SK-N-MC (cell line): ENCODE results near the gene PPP1R3G.

Experiments used
- DNase-seq: peaks from one replicate; pipeline ENCODE4 v3.0.0-alpha.2; 2011; ENCODE audit warnings: low read depth, low spot score
- H3K27ac ChIP-seq: fragments of 200-600 bp; sonication (generic); 2 replicates; pipeline ENCODE4 v1.5.1; 2016; ENCODE audit warnings: mixed run types
- H3K36me3 ChIP-seq: fragments of 200-600 bp; sonication (generic); 2 replicates; pipeline ENCODE4 v1.6.1; 2017; ENCODE audit warnings: antibody characterized with exemption, low read length, mixed read lengths; ENCODE audit not compliant: insufficient read depth
- H3K4me3 ChIP-seq: fragments of 200-600 bp; sonication (generic); 2 replicates; pipeline ENCODE4 v1.5.1; 2016
- H3K9ac ChIP-seq: fragments of 200-600 bp; sonication (generic); 2 replicates; pipeline ENCODE4 v1.8.0; 2017; ENCODE audit warnings: mixed run types, mixed read lengths; ENCODE audit not compliant: insufficient read length
- H3K9me3 ChIP-seq: fragments of 200-600 bp; sonication (generic); 2 replicates; pipeline ENCODE4 v1.6.1; 2017; ENCODE audit warnings: low read depth, mild to moderate bottlenecking, antibody characterized with exemption, low read length, moderate library complexity, mixed read lengths
- EZH2 ChIP-seq: fragments of 200-600 bp; sonication (generic); IDR thresholded peaks from one replicate; pipeline ENCODE4 v1.6.1; 2017; ENCODE audit warnings: antibody characterized with exemption
- FOXP2 ChIP-seq: optimal IDR thresholded peaks from 2 replicates; pipeline ENCODE3; 2011; ENCODE audit warnings: mild to moderate bottlenecking, moderate library complexity; ENCODE audit not compliant: insufficient read depth; ENCODE audit errors: extremely low read length, control extremely low read depth
- POLR2AphosphoS5 ChIP-seq: IDR thresholded peaks from 2 replicates; pipeline ENCODE4 v1.6.1; 2012; ENCODE audit warnings: mild to moderate bottlenecking, low read depth, low read length, borderline replicate concordance

PPP1R3G gene

DNA sequence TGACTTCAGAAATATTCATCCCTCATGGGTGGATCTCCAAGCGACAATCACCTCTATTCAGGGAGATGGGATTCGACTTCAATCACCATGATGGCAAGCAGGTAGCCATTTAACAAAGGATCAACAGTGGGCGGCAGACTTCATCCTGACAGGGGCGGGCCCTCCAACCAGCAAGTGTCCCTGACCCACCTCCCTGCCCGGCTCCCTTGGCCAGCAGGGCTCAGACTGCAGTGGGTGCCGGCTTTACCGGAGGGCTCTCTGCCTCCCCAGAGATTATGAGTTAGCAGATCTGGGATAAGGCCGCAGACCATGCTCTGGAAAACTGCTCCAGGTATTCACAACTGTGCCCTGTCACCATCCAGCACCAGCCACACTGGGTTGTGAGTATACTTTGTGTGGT, 39.4 kb downstream of the PPP1R3G start:
- H3K27ac ChIP-seq: no peak overlapping the region
- no peak for TF ChIP-seq FOXP2
- no peak for TF ChIP-seq EZH2
- TF ChIP-seq POLR2AphosphoS5: no peak
- H3K36me3 ChIP-seq: no peaks in the 10 kb centered on the region
- no peaks in the 10 kb centered on the region for H3K9me3 ChIP-seq
- DNase-seq: no peak
- no peak overlapping the region for H3K4me3 ChIP-seq
- no peak overlapping the region for H3K9ac ChIP-seq

DNA sequence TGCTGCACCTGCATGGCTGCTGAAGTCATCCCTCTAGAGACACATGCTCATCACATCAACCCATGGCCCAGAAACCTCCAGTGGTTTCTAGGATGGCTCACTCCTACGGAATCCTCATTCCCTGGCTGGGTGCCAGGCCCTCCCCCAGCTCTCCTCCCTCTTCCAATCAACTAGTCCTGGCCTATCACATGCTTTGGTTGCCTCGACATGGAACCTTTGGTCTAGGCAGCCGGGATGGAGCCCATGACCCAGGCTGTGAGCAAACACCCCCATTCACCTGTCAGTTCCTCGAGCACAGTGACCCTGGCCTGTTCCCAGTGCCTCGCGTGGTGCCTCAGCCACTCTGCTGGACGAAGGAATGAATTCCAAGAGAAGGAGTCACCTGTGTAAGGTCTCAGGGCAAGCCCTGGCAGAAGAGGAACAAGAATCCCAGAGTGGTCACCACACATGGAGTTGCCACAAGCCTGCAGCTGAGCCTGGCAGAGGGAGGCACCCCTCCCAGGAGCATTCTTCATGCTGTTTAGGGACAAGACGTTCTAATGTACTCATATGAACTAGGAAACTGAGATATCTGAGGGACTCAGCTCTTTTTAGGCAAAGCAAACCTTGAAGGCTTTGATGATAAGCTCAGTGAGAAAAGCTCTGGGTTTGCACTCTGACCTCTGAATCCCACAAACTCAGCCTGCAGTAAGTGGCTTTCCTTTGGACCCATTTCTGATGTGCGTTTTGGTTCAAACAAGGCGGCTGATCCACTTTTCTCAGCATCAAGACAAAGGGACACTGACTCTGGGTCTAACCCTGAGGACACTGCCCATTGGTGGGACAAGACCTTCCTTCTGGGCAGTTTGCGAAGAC, 40.2 kb downstream of the PPP1R3G start:
- H3K9ac ChIP-seq: no peak overlapping the region
- no peak for TF ChIP-seq FOXP2
- TF ChIP-seq POLR2AphosphoS5: no peak
- TF ChIP-seq EZH2: no peak
- H3K27ac ChIP-seq: no peak overlapping the region
- no peak overlapping the region for H3K4me3 ChIP-seq
- DNase-seq: no peak
- H3K9me3 ChIP-seq: no peaks in the 10 kb centered on the region
- no peaks in the 10 kb centered on the region for H3K36me3 ChIP-seq

DNA sequence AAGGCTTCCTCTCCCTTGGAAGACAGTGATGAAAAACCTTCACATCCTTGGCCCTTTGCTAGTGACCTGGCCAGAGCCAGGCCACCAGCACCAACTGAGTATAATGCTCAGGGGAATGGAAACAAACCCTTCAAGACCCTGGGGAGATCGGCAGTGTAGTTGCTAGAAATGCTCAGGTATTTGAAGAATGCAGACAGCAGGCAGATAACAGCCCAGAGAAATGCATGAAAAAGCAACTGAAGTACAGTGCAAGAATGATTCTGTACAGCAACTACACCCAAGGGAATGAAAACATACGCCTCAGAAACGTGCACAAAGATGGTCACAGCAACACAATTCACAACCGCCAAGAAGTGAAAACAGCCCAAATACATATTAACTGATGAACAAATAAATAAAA, 41.1 kb downstream of the PPP1R3G start:
- no peaks in the 10 kb centered on the region for H3K9me3 ChIP-seq
- no peak for DNase-seq
- no peak for TF ChIP-seq FOXP2
- TF ChIP-seq POLR2AphosphoS5: no peak
- no peak for TF ChIP-seq EZH2
- H3K9ac ChIP-seq: no peak overlapping the region
- H3K27ac ChIP-seq: no peak overlapping the region
- H3K36me3 ChIP-seq: no peaks in the 10 kb centered on the region
- H3K4me3 ChIP-seq: no peak overlapping the region

DNA sequence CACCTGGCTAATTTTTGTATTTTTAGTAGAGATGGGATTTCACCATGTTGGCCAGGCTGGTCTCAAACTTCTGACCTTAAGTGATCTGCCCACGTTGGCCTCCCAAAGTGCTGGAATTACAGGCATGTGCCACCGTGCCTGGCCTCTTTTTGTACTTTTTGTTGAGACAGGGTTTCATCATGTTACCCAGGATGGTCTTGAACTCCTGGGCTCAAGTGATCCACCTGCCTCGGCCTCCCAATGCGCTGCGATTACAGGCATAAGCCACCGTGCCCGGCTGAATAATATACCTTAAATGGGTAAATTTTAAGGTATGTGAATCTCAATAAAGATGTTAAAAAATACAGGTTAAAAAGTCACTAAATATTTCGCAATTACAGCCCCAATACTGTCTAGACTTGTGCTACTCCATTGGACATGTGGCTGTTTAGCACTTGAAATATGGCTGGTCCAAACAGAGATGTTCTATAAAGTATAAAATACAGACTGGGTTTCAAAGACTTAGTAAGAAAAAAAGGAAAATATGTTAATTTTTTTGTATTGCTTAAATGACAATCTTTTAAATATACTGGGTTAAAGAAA, 42.1 kb downstream of the PPP1R3G start:
- TF ChIP-seq FOXP2: no peak
- TF ChIP-seq POLR2AphosphoS5: no peak
- TF ChIP-seq EZH2: no peak
- no peak for DNase-seq
- Histone ChIP-seq H3K4me3 (no peak overlapping the region), H3K27ac (no peak overlapping the region), H3K9ac (no peak overlapping the region), H3K36me3 (no peaks in the 10 kb centered on the region), H3K9me3 (no peaks in the 10 kb centered on the region)

DNA sequence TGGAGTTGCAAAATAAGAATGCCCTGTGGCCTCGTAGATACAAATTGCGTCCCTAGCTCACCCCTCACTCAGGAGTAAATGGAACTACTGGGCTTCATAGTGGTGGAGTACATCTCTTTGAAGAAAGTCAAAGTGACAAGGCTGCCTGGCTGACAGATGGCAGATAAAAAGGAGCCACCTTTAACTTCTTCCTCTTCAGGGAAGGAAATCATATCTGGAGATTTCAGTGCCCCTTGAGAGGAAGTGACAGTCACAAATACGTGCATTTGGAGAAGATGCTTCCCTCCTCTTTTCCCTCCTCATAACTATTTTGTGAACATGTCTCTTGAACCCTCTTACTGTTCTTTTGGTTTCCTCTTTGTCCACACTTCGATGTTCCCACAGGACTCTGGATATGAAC, 43.2 kb downstream of the PPP1R3G start:
- no peak for DNase-seq
- Histone ChIP-seq H3K36me3 (no peaks in the 10 kb centered on the region), H3K9me3 (no peaks in the 10 kb centered on the region), H3K4me3 (no peak overlapping the region), H3K27ac (no peak overlapping the region), H3K9ac (no peak overlapping the region)
- TF ChIP-seq FOXP2: no peak
- TF ChIP-seq EZH2: no peak
- TF ChIP-seq POLR2AphosphoS5: no peak

DNA sequence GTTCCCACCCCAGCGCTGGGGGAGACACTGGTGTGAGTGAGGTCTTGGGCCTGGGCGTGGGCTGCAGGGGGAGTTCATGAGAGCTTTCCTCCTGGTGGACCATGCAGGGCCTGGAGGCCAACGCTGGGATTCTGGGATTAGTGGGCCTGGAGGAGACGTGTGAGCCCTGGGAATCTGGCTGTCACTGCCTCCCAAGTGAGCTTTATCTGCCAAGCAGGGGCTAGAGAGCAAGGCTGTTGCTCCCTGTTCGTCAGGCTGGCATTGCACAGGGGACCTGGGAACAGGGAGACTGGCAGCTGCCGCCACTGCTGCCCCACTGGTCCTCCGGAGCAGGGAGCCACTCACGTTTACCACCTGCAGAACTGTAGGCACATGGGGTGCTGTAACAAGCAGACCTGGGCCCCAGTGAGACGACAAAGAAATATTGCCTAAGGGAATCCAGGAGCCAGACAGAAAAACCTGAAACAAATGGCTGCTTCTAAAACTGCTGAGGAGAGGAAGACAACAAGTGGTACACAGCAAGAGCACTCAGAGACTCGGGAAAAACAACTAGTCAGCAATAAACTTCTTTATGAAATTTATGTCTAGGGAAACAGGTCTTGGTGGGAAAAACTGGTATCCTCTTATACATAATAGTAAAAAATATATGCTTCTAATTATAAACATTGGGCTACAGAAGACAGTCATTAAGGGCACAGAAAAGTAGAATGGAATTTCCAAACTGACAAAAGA, 45.2 kb downstream of the PPP1R3G start:
- H3K36me3 ChIP-seq: no peaks in the 10 kb centered on the region
- H3K27ac ChIP-seq: peak overlapping the region; percentile 80; the same call in 1 of the 2 replicates
- H3K9ac ChIP-seq: peak overlapping the region; percentile 19
- H3K4me3 ChIP-seq: peak overlapping the region; percentile 57; the same call in 1 of the 2 replicates
- TF ChIP-seq POLR2AphosphoS5 (no peak), FOXP2 (no peak), EZH2 (no peak)
- peak; percentile 57 for DNase-seq
- no peaks in the 10 kb centered on the region for H3K9me3 ChIP-seq

DNA sequence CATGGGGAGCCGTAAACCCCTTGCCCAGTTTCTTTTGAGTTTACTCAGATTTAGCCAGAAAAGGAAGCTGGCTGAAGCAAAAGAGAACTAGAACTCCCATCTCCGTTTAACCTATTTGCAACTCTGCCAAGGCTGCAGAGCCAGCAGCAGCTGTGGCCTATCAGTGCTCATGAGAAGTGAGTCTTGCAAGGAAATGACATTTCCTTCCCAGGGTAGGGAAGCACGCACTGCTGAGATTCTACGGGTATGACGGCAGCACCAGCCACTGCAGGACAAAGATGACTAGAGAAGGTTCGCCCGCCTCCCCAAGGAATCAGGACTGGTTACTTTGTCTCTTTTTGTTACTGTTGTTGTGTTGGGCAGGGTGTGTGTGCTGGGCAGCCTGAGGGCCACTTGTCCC, 47.6 kb downstream of the PPP1R3G start:
- no peak overlapping the region for H3K27ac ChIP-seq
- H3K4me3 ChIP-seq: no peak overlapping the region
- no peak overlapping the region for H3K9ac ChIP-seq
- no peak for DNase-seq
- no peak for TF ChIP-seq FOXP2
- no peak for TF ChIP-seq EZH2
- TF ChIP-seq POLR2AphosphoS5: no peak
- no peaks in the 10 kb centered on the region for H3K36me3 ChIP-seq
- no peaks in the 10 kb centered on the region for H3K9me3 ChIP-seq

DNA sequence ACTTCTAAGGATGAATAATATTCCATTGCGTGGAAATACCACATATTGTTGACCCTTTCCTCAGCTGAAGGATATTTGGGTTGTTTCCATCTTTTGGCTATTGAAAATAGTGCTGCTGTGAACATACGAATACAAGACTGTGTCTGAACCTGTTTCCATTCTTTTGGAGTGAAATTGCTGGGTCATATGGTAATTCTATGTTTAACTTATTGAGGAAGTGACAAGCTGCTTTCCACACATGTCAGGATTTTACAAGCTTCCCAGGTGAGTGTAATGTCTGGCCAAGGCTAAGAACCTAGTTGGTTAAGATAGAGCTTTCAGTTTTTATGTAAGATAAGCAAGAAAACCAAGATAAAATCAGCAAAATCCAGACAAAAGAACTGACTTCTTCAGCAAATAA, 48.8 kb downstream of the PPP1R3G start:
- no peak overlapping the region for H3K27ac ChIP-seq
- TF ChIP-seq FOXP2: no peak
- no peak for TF ChIP-seq EZH2
- no peak for TF ChIP-seq POLR2AphosphoS5
- no peak for DNase-seq

More for the DNA sequence above, 48.8 kb downstream of the PPP1R3G start:
- Histone ChIP-seq H3K9ac (no peak overlapping the region), H3K9me3 (no peaks in the 10 kb centered on the region), H3K36me3 (no peaks in the 10 kb centered on the region), H3K4me3 (no peak overlapping the region)
